SK-N-SH treated with all-trans-retinoic acid at 6 μM for 48 hours (cell line): ENCODE measurements around the gene TFF3.

ENCODE experiments used
- ATAC-seq: fragments of 200-7000 bp; cut with Tn5 transposase; 3 replicates; pipeline ENCODE4 v1.9.1; 2020; ENCODE audit warnings: mild to moderate bottlenecking, moderate library complexity
- ARNTL ChIP-seq: fragments of 450-650 bp; formaldehyde crosslinking; IDR thresholded peaks from 2 replicates; pipeline ENCODE4 v1.5.0; 2020; ENCODE audit warnings: low read depth, mild to moderate bottlenecking, moderate library complexity, borderline replicate concordance
- BACH2 ChIP-seq: fragments of 250-450 bp; sonication (Bioruptor Pico); IDR thresholded peaks from 2 replicates; pipeline ENCODE4 v1.9.0; 2021; ENCODE audit warnings: mild to moderate bottlenecking, borderline replicate concordance
- CREB5 ChIP-seq: fragments of 250-450 bp; sonication (Bioruptor Pico); IDR thresholded peaks from 2 replicates; pipeline ENCODE4 v1.5.1; 2020; ENCODE audit warnings: low read depth, mild to moderate bottlenecking, moderate library complexity
- CSDC2 ChIP-seq: fragments of 250-450 bp; sonication (Bioruptor Pico); IDR thresholded peaks from 2 replicates; pipeline ENCODE4 v1.5.0; 2020; ENCODE audit warnings: mild to moderate bottlenecking, moderate library complexity
- CSRNP3 ChIP-seq: fragments of 250-450 bp; sonication (Bioruptor Pico); IDR thresholded peaks from 2 replicates; pipeline ENCODE4 v1.5.1; 2021; ENCODE audit warnings: mild to moderate bottlenecking, moderate library complexity
- ESRRG ChIP-seq: fragments of 250-450 bp; sonication (Bioruptor Pico); IDR thresholded peaks from 2 replicates; pipeline ENCODE4 v1.6.1; 2021; ENCODE audit warnings: mild to moderate bottlenecking
- GLIS3 ChIP-seq: fragments of 250-450 bp; sonication (Bioruptor Pico); IDR thresholded peaks from 2 replicates; pipeline ENCODE4 v1.5.0; 2020; ENCODE audit warnings: mild to moderate bottlenecking, moderate library complexity
- ISL1 ChIP-seq: fragments of 250-450 bp; sonication (Bioruptor Pico); IDR thresholded peaks from 2 replicates; pipeline ENCODE4 v2.1.2; 2022; ENCODE audit warnings: mild to moderate bottlenecking, moderate library complexity
- OSR1 ChIP-seq: fragments of 250-450 bp; sonication (Bioruptor Pico); IDR thresholded peaks from 2 replicates; pipeline ENCODE4 v1.8.0; 2022; ENCODE audit warnings: moderate library complexity, mild to moderate bottlenecking, inconsistent platforms
- PATZ1 ChIP-seq: fragments of 250-450 bp; sonication (Bioruptor Pico); IDR thresholded peaks from 2 replicates; pipeline ENCODE4 v1.8.0; 2020; ENCODE audit warnings: mild to moderate bottlenecking, moderate library complexity, borderline replicate concordance
- POU6F1 ChIP-seq: fragments of 250-450 bp; sonication (Bioruptor Pico); IDR thresholded peaks from 2 replicates; pipeline ENCODE4 v1.8.0; 2021; ENCODE audit warnings: low read depth, mild to moderate bottlenecking, moderate library complexity, borderline replicate concordance
- PPARA ChIP-seq: fragments of 250-450 bp; sonication (Bioruptor Pico); IDR thresholded peaks from 2 replicates; pipeline ENCODE4 v1.5.0; 2020; ENCODE audit warnings: mild to moderate bottlenecking, borderline replicate concordance
- RARB ChIP-seq: fragments of 250-450 bp; sonication (Bioruptor Pico); IDR thresholded peaks from 2 replicates; pipeline ENCODE4 v1.8.0; 2021; ENCODE audit warnings: mild to moderate bottlenecking, moderate library complexity
- SNAI2 ChIP-seq: fragments of 250-450 bp; sonication (Bioruptor Pico); IDR thresholded peaks from 2 replicates; pipeline ENCODE4 v1.5.0; 2020; ENCODE audit warnings: mild to moderate bottlenecking, moderate library complexity
- TCF4 ChIP-seq: fragments of 250-450 bp; sonication (Bioruptor Pico); IDR thresholded peaks from 2 replicates; pipeline ENCODE4 v1.8.0; 2021; ENCODE audit warnings: mild to moderate bottlenecking, moderate library complexity, borderline replicate concordance
- TOX ChIP-seq: fragments of 250-450 bp; sonication (Bioruptor Pico); IDR thresholded peaks from 2 replicates; pipeline ENCODE4 v1.8.0; 2021; ENCODE audit warnings: mild to moderate bottlenecking, moderate library complexity, borderline replicate concordance
- TSHZ2 ChIP-seq: fragments of 250-450 bp; sonication (Bioruptor Pico); IDR thresholded peaks from 2 replicates; pipeline ENCODE4 v1.5.0; 2020; ENCODE audit warnings: mild to moderate bottlenecking, moderate library complexity
- ZC3H10 ChIP-seq: fragments of 250-450 bp; sonication (Bioruptor Pico); IDR thresholded peaks from 2 replicates; pipeline ENCODE4 v1.5.1; 2021; ENCODE audit warnings: mild to moderate bottlenecking, moderate library complexity
- ZFP3 ChIP-seq: fragments of 250-450 bp; sonication (Bioruptor Pico); IDR thresholded peaks from 2 replicates; pipeline ENCODE4 v1.5.0; 2020; ENCODE audit warnings: mild to moderate bottlenecking, moderate library complexity
- ZFP30 ChIP-seq: fragments of 450-650 bp; formaldehyde crosslinking; IDR thresholded peaks from 2 replicates; pipeline ENCODE4 v1.5.0; 2022; ENCODE audit warnings: mild to moderate bottlenecking, moderate library complexity
- ZNF565 ChIP-seq: fragments of 450-650 bp; formaldehyde crosslinking; conservative IDR thresholded peaks from 2 replicates; pipeline ENCODE4 v1.5.0; 2020; ENCODE audit warnings: low read depth, mild to moderate bottlenecking, moderate library complexity
- ZNF70 ChIP-seq: fragments of 450-650 bp; formaldehyde crosslinking; IDR thresholded peaks from 2 replicates; pipeline ENCODE4 v1.5.0; 2020; ENCODE audit warnings: mild to moderate bottlenecking, moderate library complexity
- ZNF8 ChIP-seq: fragments of 450-650 bp; formaldehyde crosslinking; IDR thresholded peaks from 2 replicates; pipeline ENCODE4 v1.5.0; 2020; ENCODE audit warnings: mild to moderate bottlenecking, moderate library complexity

Gene TFF3

GRCh38 chr21:42310411-42311001 is 4.7 kb downstream of the TFF3 start:
- no peak for TF ChIP-seq TCF4 (CRISPR knock-in tag)
- TF ChIP-seq OSR1, result no peak
- TF ChIP-seq ZNF565, result no peak
- no peak for TF ChIP-seq TSHZ2 (CRISPR knock-in tag)
- no peak for TF ChIP-seq RARB (CRISPR knock-in tag)
- TF ChIP-seq ISL1 (CRISPR knock-in tag), result no peak
- TF ChIP-seq ARNTL, result no peak
- no peak for TF ChIP-seq ZNF8
- no peak for TF ChIP-seq ZNF70 (CRISPR knock-in tag)
- ATAC-seq, result no peak

GRCh38 chr21:42309753-42310213 is 5.4 kb downstream of the TFF3 start:
- TF ChIP-seq ZNF8 (no peak), RARB (CRISPR knock-in tag) (no peak), SNAI2 (CRISPR knock-in tag) (no peak), ZFP30 (CRISPR knock-in tag) (no peak), PPARA (CRISPR knock-in tag) (no peak), CSDC2 (no peak), ZC3H10 (CRISPR knock-in tag) (no peak), TCF4 (CRISPR knock-in tag) (no peak), ISL1 (CRISPR knock-in tag) (no peak), ZFP3 (CRISPR knock-in tag) (no peak), BACH2 (CRISPR knock-in tag) (no peak)
- TF ChIP-seq, all 23 proteins: peak for 0
- peak; percentile 61 for ATAC-seq

- TF ChIP-seq ZNF565 (no peak), CREB5 (CRISPR knock-in tag) (no peak), RARB (CRISPR knock-in tag) (no peak), ZNF8 (no peak), ZFP30 (CRISPR knock-in tag) (no peak), ARNTL (no peak), PPARA (CRISPR knock-in tag) (no peak), POU6F1 (CRISPR knock-in tag) (no peak), GLIS3 (CRISPR knock-in tag) (no peak), CSDC2 (no peak), PATZ1 (CRISPR knock-in tag) (no peak), TSHZ2 (CRISPR knock-in tag) (no peak), CSRNP3 (CRISPR knock-in tag) (no peak), OSR1 (no peak), TOX (CRISPR knock-in tag) (no peak), ESRRG (CRISPR knock-in tag) (no peak), BACH2 (CRISPR knock-in tag) (no peak), ZFP3 (CRISPR knock-in tag) (no peak), ZC3H10 (CRISPR knock-in tag) (no peak)
- no peak; the same call in 2 of the 3 replicates for ATAC-seq
These were observed 6.1 kb downstream of the TFF3 start for GRCh38 chr21:42308914-42309752.
